ENCODE results near the gene DNAH11.

DNAH11 gene

GRCh38 chr7:21550076-21550475 lies 7.2 kb downstream of the DNAH11 start:
- no peak for DNase-seq

GRCh38 chr7:21550821-21551531 lies 8.1 kb downstream of the DNAH11 start:
- no peak for DNase-seq

- DNase-seq: no peak
These were observed 19.5 kb downstream of the DNAH11 start for GRCh38 chr7:21562385-21562784.

- DNase-seq: no peak
These were observed 22.8 kb downstream of the DNAH11 start for GRCh38 chr7:21565614-21566013.

DNA sequence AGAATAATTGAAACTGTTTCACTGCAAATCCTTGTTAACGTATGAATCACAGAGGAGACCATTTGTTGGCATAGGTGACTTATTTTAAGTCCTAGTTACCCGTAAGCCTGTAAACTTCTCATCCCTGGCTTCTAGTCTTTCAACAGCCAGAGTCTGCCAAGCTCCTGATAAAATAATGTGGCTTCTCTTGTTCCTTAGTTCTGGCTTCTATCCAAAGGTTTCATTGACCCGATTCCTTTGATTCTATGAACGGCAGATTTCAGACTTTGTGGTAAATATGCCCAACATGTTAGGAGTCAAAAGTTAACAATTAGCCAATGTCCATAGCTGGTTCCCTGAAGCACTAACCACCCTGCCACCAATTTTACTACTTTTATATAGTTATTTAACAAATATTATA lies 23.3 kb downstream of the DNAH11 start:
- no peak for DNase-seq

- peak in 1 of 2 donors; percentile 21 for DNase-seq
These were observed 25.9 kb downstream of the DNAH11 start for GRCh38 chr7:21568762-21569161.

- DNase-seq: no peak
These were observed 29.8 kb downstream of the DNAH11 start for GRCh38 chr7:21572331-21573313.

GRCh38 chr7:21579341-21580072 lies 36.7 kb downstream of the DNAH11 start:
- DNase-seq: no peak

DNA sequence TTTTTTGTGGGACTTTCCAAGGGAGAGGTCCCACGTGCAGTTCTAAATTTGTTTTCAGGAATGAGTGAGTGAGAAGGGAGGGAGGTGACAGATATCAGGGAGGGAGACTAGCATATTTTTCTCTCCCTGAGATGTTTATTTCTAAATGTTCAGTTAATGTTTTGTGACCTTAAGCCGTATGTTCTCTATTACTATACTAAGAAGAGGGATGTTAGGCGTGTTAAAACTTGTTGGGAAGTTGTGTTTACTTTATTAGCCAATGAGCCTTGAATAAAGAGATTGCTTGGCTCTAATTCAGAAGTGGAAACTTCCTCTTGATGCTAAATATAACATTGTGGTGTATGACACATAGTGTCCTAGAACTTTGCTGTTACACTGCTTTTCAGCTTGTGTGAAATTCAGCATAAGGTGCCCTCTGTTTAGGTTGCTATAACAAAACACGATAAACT lies 37.3 kb downstream of the DNAH11 start:
- DNase-seq: no peak

DNA sequence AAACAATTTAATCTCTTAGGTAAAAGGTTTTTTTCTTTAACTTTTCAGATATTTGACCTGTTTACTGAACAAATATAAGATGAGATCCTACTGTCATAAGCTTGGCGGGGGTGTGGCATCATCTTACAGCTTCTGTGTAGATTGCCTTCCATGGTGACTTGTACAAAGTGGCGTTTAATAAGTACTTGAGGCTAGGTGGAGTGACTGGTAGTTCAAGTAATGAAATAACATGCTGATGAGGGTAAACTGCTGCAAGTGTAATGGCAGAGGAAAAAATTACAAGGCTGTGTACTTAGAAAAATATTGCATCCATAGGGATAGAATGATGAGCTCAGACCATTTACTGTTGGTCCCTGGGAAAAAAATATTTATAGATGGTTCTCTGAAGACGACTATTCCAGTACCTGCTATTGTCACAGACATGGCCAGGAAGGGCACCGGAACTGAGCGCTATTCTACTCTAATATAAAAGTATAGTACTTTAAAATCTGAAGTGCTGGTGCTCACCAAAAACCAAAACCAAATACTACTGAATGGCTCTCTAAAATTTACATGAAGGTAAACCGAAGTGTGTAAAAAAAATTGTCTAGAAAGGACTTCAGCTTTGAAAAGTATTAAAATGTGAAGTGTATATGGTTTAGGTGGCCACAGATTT lies 42.4 kb downstream of the DNAH11 start:
- no peak for DNase-seq

- no peak for DNase-seq
These were observed 44.4 kb downstream of the DNAH11 start for GRCh38 chr7:21587139-21587784.

- no peak for DNase-seq
These were observed 54.0 kb downstream of the DNAH11 start for GRCh38 chr7:21596801-21597200.

DNA sequence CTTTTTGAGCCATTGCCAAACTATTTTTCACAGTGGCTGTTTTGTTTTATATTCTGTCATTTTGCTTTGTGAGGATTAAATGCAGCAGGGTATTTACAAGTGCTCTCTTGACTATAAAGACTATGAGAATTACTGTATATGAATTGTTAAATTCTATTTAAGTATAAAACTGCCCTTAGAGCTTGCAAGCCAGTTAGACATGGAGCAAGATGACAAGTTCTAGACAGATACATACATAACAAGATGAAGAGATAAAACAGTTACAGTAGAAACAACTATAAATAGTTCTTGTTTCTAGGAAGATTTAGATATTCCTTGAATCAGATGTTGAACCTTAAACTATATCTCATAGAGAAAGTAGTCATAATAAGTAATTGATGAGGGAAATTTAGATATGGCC lies 60.6 kb downstream of the DNAH11 start:
- DNase-seq: no peak

DNA sequence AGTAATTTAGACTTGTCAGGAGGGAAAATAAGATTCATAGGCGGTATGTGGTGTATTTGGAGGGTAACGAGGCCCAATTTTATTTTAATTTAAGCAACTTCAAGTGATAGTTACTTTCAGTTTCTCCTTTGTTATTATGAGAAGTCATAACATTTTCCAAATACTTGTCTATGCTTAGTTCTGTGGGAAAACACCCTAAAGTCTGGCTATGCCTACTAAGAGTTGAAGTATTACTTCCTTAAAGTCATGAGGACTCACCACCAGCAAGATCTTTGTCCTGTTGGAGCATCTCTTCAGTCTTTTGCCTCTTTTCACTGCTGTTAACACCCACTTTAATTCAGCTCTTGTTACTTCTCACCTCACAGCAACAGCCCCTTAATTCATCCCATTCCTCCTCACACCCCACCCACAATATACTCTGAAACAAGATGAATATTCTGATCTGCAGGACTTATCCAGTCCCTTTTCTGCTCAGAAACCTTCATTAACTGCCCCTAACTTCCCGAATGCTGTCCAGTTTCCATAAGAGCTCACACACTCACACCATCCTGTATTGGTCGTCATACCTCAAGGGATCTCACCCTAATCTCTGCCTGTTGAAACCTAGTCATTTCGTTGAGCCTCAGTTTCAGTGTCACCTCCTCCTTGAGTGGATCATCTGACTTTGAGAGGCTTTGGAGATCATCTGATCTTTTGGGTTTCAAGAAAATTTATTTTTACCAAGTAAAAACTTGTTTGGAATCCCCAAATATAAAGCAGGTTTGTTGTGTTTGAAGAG lies 61.3 kb downstream of the DNAH11 start:
- no peak for DNase-seq

- no peak for DNase-seq
These were observed 62.3 kb downstream of the DNAH11 start for GRCh38 chr7:21605008-21605585.

DNA sequence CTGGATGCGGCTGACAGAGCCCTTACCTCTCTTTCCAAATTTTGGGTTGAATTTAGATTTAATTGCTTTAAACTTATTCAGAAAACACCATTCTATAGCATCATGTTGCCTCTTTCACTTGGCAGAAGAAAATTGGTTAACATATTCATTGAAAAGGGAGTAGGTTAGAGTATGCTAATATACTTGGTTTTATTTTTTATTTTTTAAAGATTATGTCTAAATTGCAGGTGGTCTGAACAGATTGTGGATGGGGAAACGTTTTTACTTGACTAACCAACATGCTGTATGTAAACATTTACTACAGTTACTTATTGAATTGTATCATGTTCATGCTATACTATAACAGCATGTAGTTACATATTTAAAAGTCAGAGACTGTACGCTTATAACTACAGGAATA lies 65.6 kb downstream of the DNAH11 start:
- DNase-seq: no peak

DNA sequence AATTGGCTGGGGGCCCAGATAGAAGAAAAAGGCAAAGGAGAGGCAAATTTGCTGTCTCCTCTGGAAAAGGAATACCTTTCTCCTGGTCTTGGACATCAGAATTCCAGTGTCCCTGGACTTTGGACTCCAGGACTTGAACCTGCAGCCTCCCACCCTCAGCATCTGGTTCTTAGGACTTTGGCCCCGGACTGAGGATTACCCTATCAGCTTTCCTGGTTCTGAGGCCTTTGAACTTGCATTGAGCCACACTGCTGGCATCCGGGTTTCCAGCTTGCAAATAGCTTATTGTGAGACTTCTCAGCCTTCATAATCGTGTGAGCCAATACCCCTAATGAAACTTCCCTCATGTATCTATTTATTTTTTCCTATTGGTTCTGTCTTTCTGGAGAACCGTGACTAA lies 68.3 kb downstream of the DNAH11 start:
- no peak for DNase-seq

DNA sequence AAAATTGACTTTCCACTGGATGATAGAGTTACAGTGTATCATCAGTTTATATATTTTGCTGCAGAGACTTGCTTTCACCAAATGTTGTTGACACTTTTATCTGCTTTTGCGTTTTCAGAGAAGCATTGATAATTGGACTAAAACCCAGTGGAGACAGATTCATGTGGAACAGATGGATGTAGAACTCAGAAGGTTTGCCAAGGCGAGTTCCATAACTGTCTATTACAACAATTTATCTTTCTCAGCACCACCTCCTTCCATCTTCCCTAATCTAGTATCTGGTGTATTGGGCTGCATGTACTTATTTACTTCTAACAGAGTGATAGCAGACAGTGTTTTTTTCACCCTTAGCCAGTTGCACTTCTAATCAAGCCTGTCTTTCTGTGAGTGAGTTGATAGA lies 73.3 kb downstream of the DNAH11 start:
- no peak for DNase-seq

DNA sequence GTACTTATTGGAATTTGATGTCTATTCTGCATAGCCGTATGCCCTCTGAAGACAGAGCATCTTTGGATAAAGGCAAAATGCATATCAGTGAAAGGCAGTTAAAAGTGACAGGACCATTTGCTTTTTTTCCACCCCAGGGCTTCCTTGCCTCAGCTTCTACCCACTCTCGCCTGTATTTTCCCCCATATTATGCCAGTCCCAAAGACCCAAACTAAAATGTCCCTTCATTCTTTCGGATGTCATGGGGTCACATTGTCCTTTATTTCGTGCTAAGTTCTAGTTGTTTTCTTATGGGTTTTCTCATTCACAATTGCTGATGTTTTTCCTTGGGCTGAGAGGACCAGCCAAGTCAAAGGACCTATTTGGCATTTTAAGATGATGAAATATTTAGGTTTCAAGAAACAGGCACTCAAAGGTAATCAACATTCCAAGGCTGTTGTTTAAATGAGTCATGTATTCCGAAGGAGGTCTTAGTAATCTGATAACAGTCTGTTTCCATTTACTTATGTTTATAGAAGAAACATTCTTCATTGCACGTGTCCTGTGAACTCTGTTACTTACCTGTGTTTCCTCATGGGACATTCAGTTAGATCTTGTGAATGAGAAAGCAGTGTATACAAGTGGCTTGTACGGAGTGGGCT lies 74.1 kb downstream of the DNAH11 start:
- DNase-seq: no peak

GRCh38 chr7:21617513-21617912 lies 74.7 kb downstream of the DNAH11 start:
- no peak for DNase-seq

Data from CD4-positive, alpha-beta T cell treated with Interleukin-1 beta for 1 hour (primary cell).